Lower leg skin (tissue), 3 donors: Measurements from ENCODE around the gene MIF4GD.

ENCODE experiments used
- CTCF ChIP-seq, 3 donors: fragments of 450-650 bp; IDR thresholded peaks; one replicate each; pipeline ENCODE4 v1.5.1; 2016; ENCODE audit warnings: antibody characterized with exemption in 3 of 3, mild to moderate bottlenecking in 3 of 3, moderate library complexity in 2 of 3
- POLR2A ChIP-seq, 2 donors: fragments of 450-650 bp; IDR thresholded peaks; one replicate each; pipeline ENCODE4 v1.6.1; 2016 to 2017; ENCODE audit warnings: antibody characterized with exemption in 2 of 2, mild to moderate bottlenecking in 1 of 2, moderate library complexity in 1 of 2

DNA sequence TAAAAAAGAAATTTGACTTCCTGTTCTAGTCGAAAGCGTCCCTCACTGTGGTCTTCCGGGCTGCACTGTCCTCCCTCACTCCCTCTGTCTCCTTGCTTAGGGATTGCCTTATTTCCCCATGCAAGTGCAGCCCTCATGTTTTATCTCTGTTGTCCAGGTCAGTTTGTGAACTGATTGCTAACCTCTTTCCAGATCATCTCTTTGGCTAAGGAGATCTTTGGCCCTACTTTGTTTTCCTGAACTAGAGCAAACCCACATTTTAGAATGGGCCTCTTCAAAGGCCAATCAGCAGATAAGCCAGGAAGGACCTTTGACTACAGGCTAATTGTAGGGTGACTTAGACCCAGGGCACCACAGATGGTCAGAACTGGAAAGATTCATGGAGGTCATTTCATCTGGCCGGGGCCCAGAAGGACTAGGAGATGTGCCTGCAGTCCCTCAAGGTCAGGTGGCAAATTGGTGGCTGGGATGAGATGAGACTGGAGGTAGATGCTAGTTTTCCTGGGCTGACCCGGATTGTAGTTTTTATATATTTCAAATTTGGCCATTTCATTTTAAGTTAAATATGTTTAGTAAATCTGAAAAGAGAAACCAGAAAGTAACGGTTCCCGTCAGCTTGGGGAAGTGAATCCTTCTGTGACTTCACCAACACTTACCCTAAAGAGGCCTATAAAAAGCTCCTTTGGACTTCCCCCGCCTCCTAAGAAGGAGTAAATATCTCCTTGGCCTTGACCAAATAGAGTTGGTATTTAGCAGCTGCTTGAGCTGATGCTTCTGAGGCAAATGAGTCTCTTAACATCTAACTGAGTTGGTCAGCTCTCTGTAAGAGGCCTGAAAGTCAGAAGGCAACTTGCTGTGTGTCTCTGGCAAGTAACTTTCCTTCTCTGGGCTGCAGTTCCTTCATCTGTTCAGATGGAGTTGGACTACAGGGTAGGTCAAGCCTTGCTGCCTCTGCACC is 24.4 kb upstream of the MIF4GD start:
- TF ChIP-seq CTCF (IDR thresholded peaks at IDR 0.05) (no peak), POLR2A (IDR thresholded peaks at IDR 0.05) (no peak)
